NCI-H446 treated with DMSO at 0.1 percent for 48 hours (cell line): ENCODE measurements around the gene IFITM2.
"Not testable (repeated sequence)": the region's sequence is repeated elsewhere in the genome, so short reads cannot be mapped to it uniquely, and the experiment has no call there.

Experiments used
- DNase-seq: peaks from one replicate; lab custom pipeline; 2025; lab: John Stamatoyannopoulos, UW

IFITM2 gene

GRCh38 chr11:325796-326591 is 18.4 kb downstream of the IFITM2 start:
- no peak for DNase-seq

DNA sequence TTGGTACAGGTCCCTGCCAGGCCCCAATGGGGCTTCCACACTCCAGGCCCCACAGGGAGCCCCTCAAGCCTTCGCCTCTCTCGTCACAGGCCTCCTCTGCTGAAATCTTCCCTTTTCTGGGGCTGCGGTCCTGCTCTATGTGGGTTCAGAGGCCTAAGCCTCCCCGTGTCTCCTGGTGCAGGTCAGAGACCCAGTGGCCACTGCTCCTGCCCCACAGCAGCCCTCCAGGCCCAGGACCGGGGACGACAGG is 18.9 kb downstream of the IFITM2 start:
- no peak for DNase-seq

- DNase-seq: no peak
Measured at GRCh38 chr11:326842-327580, 19.4 kb downstream of the IFITM2 start.

- DNase-seq: no peak
Measured at GRCh38 chr11:327581-327923, 19.9 kb downstream of the IFITM2 start.

DNA sequence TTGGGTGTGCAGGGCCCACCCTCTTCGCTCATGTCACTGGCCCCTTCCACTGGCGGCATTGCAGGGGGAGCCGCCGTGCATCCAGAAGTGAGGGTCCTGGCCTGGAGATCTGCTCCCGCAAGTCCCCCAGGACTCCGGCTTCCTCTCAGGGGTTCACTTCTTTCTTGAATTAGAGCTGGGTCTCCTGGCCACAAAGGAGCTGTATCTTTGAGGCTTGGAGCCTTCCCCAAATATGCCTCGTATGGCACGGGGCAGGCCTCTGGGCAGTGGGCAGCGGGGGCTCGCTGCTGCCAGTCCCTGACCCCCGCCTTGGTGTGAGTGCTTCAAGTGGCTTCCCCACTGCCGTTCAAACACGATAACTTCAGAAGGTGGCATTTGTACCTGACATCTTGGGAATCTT is 20.4 kb downstream of the IFITM2 start:
- DNase-seq: no peak

DNA sequence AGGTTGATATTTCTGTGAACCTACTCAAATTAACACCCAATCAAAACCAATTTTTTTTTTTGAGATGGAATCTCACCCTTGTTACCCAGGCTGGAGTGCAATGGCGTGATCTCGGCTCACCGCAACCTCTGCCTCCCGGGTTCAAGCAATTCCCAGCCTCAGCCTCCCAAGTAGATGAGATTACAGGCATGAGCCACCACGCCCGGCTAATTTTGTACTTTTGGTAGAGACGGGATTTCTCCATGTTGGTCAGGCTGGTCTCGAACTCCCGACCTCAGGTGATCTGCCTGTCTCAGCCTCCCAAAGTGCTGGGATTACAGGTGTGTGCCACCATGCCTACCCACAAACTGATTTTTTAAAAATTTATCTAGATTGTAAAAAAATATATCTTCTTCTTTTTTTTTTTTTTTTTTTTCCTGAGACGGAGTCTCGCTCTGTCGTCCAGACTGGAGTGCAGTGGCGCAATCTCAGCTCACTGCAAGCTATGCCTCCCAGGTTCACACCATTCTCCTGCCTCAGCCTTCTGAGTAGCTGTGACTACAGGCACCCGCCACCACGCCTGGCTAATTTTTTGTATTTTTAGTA is 21.0 kb downstream of the IFITM2 start:
- DNase-seq: not testable (repeated sequence)

GRCh38 chr11:329886-330253 is 22.3 kb downstream of the IFITM2 start:
- DNase-seq: no peak

DNA sequence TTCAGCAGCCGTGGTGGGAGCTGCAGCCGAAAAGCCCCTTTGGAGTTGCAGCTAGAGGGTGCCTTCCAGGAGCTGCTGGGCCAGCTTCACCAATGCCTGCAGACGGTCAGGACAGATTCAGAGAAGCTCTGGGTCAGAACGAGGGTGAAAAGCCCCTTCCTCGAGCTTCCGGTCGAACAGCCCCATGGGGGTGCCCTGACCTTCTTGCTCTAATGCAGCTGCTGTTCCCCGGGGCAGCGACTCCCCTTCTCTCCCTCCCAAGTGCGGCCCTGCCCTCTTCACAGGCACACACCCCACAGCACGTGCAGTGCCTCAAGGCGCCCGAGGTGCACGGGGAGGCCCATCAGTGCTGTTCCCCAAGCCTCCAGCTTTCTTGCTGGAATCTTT is 22.7 kb downstream of the IFITM2 start:
- no peak for DNase-seq

DNA sequence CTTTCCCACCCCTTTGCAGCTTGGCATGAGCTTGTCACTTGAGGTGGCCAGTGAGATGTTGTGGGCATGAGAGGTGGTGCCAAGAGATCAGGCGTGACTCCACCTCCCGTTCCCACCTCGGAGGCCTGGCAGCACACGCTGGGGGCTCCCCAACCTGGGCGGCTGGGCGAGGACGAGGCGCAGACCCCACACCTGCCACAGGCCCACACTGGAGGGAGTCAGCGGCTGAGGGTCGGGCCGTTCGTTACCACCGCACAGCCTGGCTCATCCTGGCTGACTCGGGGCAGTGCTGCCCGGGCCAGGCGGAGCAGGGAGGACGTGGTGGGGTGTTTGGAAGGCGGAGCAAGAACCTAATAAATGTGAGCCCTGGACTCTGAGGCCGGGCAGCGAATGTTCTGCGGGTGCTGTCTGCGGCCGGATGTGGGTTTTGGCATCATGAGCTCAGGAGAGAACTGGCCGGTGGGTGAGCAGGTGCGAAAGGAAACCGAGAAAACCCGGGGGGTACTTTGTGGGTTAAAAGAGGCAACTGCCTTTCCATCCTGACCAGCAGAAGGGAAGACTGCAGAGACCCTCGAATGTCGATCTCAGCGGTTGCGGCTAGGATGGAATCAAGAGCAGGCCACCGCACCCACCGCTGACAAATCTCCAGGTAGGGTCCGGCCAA is 23.2 kb downstream of the IFITM2 start:
- DNase-seq: no peak

DNA sequence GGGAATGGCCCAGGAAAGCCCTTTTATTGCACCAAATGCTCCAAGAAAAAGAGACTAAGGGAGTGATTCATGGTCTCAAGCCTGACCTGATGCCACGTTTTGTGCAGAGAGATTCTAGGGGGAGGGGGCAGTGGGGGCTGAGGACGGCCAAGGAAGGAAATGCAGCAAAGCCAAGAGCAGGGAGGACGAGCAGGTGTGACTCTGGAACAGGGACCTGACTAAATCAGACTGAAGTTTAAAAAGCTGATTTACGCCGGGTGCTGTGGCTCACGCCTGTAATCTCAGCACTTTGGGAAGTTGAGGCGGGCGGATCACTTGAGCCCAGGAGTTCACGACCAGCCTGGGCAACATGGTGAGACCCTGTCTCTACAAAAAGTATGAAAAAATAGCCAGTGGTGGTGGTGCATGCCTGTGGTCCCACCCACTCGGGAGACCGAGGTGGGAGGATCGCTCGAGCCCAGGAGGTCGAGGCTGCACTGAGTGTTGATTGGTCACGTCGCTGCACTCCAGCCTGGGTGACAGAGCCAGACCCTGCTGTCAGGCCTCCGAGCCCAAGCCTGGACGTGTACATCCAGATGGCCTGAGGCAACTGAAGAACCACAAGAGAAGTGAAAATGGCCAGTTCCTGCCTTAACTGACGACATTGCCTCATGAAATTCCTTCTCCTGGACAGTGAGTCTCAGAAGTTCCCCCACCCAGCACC is 23.9 kb downstream of the IFITM2 start:
- no peak for DNase-seq

- DNase-seq: no peak
Measured at GRCh38 chr11:332651-333480, 25.2 kb downstream of the IFITM2 start.

DNA sequence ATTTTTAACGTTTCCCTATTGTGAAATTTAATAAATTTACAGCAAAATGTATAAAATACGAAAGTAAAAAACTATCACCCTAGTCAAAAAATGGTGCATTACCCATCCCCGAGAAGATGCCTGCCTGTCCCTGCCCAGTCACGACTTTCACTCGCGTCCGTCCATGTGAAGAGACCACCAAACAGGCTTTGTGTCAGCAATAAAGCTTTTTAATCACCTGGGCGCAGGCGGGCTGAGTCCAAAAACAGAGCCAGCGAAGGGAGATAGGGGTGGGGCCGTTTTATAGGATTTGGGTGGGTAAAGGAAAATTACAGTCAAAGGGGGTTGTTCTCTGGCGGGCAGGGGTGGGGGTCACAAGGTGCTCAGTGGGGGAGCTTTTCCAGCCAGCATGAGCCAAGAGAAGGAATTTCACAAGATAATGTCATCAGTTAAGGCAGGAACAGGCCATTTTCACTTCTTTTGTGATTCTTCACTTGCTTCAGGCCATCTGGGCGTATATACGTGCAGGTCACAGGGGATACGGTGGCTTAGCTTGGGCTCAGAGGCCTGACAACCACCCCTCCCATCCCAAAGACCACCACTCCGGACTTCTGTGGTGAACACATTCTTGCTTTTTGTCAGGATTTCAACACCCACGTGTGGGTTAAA is 26.1 kb downstream of the IFITM2 start:
- not testable (repeated sequence) for DNase-seq

GRCh38 chr11:334264-334994 is 26.8 kb downstream of the IFITM2 start:
- no peak for DNase-seq

GRCh38 chr11:335779-336658 is 28.4 kb downstream of the IFITM2 start:
- no peak for DNase-seq

DNA sequence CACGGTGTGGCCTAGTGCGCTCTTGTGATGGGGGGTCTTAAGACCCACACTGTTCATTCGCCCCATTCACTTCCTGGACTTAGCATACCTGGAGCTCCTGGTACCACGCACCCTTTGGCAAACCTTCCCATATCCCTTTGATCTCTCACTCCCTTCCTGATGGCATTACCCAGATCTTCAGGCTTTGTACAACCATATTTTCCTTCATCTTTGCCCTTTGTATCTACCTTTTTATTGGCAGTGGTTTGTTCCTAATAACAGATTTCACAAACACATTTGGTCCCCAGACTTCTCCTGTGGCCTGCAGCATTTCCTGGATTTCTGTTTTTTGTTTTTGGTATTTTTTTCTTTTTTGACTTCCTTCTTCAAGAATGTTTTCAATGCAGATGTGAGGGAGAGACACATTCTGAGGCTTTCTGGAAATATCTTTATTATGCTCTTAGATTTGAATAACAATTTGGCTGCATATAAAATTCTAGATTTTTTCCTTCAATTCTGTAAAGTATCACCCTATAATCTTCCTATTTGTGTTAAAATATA is 29.1 kb downstream of the IFITM2 start:
- DNase-seq: no peak

- DNase-seq: no peak
Measured at GRCh38 chr11:337711-338110, 30.1 kb downstream of the IFITM2 start.

DNA sequence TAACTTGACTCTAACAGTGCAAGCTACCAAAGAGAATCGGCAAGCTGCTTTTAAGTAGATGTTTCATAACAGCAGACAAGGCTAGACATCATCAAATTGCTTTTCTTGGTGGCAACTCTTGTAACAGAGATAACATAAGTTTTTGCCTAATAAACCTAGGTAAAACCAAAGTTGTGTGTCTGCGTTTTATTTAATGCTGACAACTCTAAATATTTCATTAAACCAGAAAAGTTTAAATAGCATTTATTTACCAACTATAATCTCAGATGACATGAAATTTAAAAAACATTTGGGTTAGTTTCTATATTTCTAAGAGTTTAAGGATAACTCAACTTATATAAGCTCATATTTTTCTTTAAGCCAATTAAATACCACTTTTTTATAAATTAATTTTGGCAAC is 32.3 kb downstream of the IFITM2 start:
- DNase-seq: no peak

DNA sequence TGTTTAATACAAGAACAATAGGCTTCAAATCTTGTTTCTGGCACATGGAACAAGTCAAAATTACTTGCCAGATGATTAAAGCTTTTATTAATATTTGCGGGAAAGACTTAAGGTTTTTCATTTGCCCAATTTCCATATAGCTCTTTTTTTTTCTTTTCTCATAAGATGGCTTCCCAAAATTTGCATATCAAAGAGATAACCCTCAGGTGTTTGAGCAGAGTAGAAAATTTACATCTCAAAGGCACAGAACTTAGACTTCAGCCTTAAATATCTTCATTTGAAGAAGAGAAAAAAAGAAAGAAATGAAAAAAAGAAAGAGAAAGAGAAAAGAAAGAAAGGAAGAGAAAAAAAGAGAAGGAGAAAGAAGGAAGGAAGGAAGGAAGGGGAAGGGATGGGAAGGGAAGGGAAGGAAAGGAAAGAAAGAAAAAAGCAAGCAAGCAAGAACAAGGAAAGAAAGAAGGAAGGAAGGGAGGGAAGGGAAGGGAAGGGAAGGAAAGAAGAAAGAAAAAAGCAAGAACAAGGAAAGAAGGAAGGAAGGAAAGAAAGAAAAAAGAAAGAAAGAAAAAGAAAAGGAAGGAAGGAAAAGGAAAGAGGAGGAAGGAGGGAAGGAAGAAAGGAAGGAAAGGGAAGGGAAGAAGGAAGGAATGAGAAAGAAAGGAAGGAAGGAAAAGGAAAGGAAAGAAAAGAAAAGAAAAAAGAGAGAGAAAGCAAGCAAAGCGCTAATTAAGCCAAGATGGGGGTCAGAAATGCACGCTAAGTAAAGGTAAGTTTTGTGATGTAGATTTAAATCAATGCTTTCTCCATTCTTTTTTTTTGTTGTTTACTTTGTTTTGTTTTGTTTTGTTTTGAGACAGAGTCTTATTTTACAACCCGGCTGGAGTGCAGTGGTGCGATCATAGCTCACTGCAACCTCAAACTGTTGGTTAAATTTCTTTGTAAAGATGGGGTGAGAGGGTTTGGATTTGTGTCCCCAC is 33.2 kb downstream of the IFITM2 start:
- no peak for DNase-seq
